ENCODE measurements around the gene CDC42EP2.

The CDC42EP2 gene

DNA sequence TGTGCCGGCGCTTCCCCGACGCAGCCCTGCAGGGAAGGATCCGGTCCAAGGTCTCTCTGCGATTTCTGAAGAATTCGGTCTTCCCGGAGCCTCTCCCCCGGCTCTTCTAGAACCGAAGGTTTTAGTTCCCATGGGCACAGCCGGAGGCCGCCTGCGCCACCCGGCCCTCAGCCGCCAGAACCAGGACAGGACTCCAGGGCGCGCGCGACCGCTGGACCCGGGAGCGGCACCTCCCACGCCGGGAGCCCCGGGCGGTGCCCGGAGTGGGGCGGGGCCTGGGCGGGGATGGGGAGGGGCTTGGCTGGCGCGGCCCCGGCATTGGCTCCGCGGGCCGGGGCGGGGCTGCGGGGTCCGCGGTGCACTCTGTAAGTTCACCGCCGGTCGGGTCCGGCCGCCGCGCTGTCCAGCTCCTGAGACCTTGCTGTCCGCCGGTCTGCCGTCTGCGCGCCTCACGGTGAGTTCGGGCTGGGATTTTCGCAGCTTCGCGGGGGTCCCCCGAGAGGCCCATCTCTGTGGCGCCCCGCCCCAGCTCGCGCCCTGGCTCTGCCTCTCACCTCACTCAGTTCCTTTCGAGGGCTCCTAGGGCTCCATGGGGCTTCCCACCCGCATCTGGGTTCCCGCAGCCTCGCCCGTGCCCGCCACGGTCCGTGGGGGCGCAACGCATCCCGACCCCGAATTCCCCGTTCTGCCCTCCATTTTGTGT, at the start of gene CDC42EP2:
TSS of gene CDC42EP2 (plus strand) at position 366 of the 703 bp plus-strand sequence. CDS start 6,033 bp downstream, outside the sequence.
- H3K4me3 ChIP-seq (ENCODE audit: low read length): peak within 1 kb of the TSS; percentile 76
- DNase-seq (ENCODE audit: low read depth): no peak
- TF ChIP-seq CTCF (conservative IDR thresholded peaks at IDR 0.05; ENCODE audit: low read depth, low read length): no peak

GRCh38 chr11:65266210-65266609, 48.5 kb upstream of the CDC42EP2 start:
- no peak overlapping the region for H3K4me3 ChIP-seq (ENCODE audit: low read length)
- TF ChIP-seq CTCF (conservative IDR thresholded peaks at IDR 0.05; ENCODE audit: low read depth, low read length): no peak
- DNase-seq (ENCODE audit: low read depth): no peak

GRCh38 chr11:65274735-65275682, 39.7 kb upstream of the CDC42EP2 start:
- peak; percentile 76 for TF ChIP-seq CTCF (conservative IDR thresholded peaks at IDR 0.05; ENCODE audit: low read depth, low read length)
- no peak for DNase-seq (ENCODE audit: low read depth)
- no peak overlapping the region for H3K4me3 ChIP-seq (ENCODE audit: low read length)

GRCh38 chr11:65275906-65276305, 38.8 kb upstream of the CDC42EP2 start:
- H3K4me3 ChIP-seq (ENCODE audit: low read length): no peak overlapping the region
- no peak for TF ChIP-seq CTCF (conservative IDR thresholded peaks at IDR 0.05; ENCODE audit: low read depth, low read length)
- DNase-seq (ENCODE audit: low read depth): no peak

- no peak for TF ChIP-seq CTCF (conservative IDR thresholded peaks at IDR 0.05; ENCODE audit: low read depth, low read length)
- no peak overlapping the region for H3K4me3 ChIP-seq (ENCODE audit: low read length)
- no peak for DNase-seq (ENCODE audit: low read depth)
These were observed 36.9 kb upstream of the CDC42EP2 start for GRCh38 chr11:65277631-65278277.

DNA sequence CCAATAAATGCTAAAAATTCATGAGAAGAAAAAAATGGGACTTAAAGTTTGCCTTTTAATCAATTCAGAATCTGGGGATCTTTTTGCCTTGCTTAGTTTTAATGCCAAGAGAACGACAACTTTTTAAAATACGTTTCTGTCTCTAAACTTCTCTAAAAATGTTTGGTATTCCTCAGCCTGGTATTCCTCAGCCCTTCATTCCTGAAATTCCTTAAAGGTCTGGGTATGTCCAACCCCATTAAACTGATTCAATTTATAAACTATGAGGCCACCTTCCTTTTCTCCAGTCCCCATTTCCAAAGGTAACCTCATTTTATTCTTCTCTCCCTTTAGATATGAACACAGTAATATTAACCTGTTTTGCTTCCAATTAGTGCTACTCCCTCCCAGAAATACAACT, 36.3 kb upstream of the CDC42EP2 start:
- no peak for DNase-seq (ENCODE audit: low read depth)
- no peak for TF ChIP-seq CTCF (conservative IDR thresholded peaks at IDR 0.05; ENCODE audit: low read depth, low read length)
- no peak overlapping the region for H3K4me3 ChIP-seq (ENCODE audit: low read length)

All from retinal pigment epithelial cell (primary cell).